HG03095 (cell line): ENCODE data around the gene TECRL.

Experiments used
- ATAC-seq: cut with Tn5 transposase; IDR thresholded peaks from one replicate; pipeline ENCODE4 v1.9.1; 2021; ENCODE audit warnings: moderate library complexity; ENCODE audit not compliant: unreplicated experiment

Gene TECRL, protein sequence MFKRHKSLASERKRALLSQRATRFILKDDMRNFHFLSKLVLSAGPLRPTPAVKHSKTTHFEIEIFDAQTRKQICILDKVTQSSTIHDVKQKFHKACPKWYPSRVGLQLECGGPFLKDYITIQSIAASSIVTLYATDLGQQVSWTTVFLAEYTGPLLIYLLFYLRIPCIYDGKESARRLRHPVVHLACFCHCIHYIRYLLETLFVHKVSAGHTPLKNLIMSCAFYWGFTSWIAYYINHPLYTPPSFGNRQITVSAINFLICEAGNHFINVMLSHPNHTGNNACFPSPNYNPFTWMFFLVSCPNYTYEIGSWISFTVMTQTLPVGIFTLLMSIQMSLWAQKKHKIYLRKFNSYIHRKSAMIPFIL

DNA sequence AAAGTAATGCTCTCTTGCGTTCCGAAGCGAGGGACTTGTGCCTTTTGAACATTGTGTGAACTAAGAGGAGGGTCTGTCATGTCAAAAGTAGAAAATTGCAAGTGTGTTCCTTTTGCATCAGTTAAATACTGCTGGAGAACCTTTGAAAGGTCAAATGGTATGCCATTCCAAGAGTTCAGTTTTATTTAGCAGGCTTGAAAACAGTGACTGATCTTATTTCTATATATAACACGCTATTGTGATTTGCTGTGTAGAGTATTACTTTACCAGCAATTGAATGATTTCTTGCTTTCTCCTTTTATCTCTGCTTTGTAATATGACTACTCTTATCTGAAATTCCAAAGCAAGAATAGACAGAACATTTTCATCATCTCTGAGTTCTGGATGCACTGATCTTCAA, at the start of gene TECRL:
Gene TECRL (minus strand): TSS at position 151 of the 400 bp plus-strand sequence. CDS start 99 bp downstream, at position 52.
- ATAC-seq = no peak

GRCh38 chr4:64432674-64433073, 23.4 kb upstream of the TECRL start:
- ATAC-seq = no peak

DNA sequence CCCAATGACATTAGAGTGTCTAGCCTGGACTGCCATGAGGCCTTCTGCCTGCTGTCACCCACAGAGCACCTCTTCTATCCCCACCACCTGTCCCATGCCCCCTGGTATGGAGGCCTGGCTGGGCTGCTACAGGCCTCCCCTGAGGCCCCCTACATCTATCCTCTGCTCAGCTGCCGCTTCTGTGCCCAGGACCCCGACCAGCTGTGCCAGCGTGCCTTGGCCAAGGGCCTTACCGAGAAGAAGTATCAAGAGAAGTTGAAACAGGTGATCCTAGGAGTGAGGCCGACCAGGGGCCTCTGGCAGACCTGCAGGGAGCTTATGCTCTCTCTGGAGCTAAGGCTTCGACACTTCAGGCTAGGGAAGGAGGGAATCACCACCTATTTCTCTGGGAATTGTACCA, 21.7 kb upstream of the TECRL start:
- ATAC-seq = no peak

- no peak for ATAC-seq
Measured at GRCh38 chr4:64417974-64418373, 8.7 kb upstream of the TECRL start.

DNA sequence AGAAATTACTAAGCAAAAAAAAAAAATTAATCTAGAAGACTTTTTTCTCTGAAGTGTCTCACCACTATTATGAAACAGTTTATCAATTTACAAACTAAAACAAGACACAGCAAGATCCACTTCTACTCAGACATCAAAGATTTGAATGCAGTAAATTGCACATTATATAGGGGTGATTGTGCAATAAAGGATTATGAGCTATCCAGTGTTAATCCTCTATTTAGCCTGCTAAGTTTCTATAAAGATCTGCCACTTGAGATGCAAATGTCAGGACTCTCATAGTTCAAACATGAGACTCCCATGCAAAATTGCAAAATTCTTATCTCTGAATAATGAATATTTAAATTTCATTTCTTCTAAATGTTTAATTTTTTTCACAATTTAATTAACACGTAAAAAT, 2.2 kb downstream of the TECRL start:
- ATAC-seq = no peak

- no peak for ATAC-seq
Measured at GRCh38 chr4:64405761-64406160, 3.5 kb downstream of the TECRL start.

DNA sequence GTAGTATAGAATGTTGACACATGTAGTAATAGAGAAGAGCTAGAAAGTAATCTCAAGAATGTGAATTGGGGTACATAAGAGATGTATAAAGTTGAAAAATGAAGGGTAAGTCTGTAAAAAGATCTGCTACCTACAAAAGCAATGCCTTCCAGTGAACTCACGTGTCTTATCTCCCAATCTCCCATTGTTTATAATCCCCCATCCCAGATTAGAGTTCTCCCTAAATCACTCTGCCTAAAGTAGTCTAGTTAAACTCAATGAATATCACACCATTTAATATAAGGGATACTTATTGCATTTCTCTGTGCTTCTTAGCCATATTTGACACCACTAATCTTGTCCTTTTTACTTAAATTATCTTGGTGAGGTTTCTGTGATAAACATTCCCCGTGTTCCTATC, 6.6 kb downstream of the TECRL start:
- no peak for ATAC-seq

GRCh38 chr4:64399313-64400109, 9.7 kb downstream of the TECRL start:
- ATAC-seq = no peak

- ATAC-seq = no peak
Measured at GRCh38 chr4:64394469-64394868, 14.8 kb downstream of the TECRL start.

DNA sequence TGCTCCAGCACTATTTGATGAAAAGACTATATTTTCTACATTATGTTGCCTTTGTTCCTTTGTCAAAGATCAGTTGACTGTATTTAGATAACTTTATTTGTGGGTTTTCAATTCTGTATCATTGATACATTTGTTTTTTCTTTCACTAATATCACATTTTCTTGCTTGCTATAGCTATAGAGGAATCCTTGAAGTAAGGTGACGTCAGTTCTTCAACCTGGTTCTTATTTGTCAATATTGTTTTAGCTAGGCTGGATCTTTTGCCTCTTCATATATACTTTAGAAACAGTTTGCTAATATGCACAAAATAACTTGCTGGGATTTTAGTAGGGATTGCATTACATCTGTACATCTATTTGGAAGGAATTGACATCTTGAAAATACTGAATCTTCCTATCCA, 21.0 kb downstream of the TECRL start:
- ATAC-seq = no peak

GRCh38 chr4:64385220-64385619, 24.0 kb downstream of the TECRL start:
- ATAC-seq = no peak

DNA sequence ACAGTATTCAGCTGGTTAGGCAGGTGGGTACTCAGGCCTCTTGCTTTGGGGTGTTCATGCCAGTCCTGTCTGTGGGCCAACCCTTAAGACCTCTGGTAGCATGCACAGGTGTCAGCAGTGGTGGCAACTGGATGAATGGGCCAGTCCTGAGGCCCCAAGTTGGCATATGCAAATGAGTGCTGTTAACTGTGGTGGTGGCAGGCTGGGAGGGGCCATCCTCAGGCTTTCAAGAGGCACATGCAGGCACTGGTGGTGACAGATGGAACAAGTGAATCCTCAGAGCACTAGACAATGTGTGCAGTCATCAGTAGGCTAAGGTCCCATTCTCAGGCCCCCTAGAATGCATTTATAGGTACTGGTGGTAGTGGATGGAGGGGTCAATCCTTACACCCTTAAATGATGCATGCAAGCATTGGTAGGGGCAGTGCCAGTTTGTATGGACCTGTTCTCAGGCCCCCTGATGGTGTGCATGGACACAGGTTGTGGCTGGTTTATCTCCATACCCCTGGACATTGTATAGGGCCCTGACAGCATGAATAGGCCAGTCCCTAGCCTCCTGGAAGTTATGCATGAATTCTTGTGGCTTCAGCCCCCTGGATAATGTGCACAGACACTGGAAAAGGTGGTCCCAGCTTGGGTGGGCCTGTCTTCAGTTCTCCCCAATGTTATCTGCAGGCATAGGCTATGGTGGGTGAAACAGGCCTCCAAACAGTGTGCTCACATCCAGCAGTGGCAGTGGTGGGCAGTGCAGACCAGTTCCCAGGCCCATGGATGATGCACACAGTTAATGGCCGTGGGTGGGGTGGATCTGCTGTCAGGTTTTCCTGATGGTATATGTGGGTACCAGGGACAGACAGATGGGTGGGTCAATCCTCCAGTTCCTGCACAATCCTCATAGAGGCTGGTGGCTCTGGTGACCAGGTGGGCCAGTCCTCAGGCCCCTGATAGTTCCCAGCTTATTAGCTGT, 24.7 kb downstream of the TECRL start:
- no peak for ATAC-seq

- no peak for ATAC-seq
Measured at GRCh38 chr4:64368741-64369140, 40.5 kb downstream of the TECRL start.

DNA sequence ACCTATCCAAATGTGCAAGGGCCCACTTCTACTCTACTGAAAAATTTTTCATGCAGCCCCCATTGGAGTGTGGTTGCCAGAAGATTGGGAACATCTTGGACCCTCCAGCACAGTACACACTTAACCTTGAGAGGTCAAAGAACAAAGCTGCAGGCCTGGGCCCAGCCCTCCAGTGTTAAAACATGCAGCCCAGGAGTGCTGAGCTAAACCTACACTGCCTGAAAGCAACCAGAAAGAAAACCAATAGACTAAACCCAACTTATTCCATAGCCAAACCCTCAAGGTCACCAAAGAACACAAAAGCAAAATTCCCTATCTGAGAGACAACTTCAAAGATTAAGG, 47.9 kb downstream of the TECRL start:
- no peak for ATAC-seq

DNA sequence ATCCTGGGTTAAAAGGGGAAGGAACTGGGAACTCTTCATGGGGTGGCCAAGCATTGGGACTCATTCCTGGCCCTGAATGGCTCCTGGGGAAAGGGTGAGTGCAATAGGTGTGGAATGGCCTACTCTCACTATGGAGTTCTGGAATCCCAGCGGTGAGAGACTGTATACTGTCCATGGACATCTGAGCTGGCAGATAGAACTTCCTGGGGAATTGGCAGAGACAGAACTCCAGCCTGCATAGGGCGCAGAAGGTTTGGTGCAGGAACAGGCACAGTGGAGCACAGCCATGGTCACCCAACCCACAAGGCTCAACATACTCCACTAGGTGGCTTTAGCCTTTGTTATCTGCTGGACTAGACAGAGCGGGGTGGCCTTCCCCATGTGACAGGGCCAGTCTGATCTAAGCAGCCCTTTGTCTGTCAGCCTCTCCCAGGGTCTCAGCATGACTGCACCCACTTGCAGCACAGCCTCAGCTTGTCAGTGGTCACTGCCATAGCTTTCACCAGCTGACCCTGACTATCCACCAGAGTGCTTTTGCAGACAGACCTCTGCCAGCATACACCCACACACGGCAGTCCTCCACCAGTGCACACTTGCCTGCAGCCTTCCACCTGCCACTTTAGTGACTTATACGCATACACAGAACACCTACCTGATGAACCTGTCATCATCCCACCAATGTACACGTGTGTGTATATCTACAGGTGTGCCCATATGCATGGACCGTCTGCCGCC, 48.4 kb downstream of the TECRL start:
- no peak for ATAC-seq

- ATAC-seq = no peak
Measured at GRCh38 chr4:64359489-64359888, 49.8 kb downstream of the TECRL start.

DNA sequence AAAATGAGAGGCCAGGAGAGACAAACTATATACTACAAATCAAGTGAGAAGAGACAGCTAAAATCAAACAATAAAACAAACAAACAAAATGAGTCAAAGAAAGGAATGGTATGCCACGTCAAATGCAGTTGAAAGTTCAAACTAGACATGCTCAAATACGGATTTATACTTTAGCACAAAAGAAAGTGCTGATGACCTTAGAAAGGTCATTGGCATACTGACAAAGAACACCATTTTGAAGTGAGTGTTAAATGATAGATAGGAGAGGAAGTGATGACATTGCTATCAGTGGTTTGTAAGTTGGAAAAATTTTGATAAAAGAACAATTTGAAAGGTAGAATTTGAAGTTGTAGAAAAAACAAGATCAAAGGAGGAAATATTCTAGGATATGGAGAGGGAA, 55.3 kb downstream of the TECRL start:
- no peak for ATAC-seq

DNA sequence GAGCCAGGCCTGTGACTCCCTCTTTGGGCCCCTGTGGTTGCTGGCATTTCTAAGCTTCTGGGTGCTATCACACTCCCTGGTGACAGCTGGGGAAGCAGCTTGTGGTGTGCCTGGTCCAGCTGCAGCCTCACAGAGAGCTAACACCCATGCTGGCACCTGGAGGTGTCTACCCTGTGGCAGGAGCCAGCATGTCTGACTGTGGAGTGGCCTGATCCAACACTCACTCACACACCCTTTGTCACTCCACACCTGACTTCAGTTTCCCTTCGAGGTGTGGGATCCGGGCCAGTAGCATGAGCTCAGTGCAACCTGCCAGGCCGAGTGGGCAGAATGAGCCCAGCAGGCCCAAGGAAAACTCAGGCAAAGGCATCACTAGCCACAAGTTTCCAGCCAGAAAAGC, 67.5 kb downstream of the TECRL start:
- no peak for ATAC-seq

- ATAC-seq = no peak
Measured at GRCh38 chr4:64340218-64341110, 68.8 kb downstream of the TECRL start.

GRCh38 chr4:64334964-64335363, 74.3 kb downstream of the TECRL start:
- ATAC-seq = no peak
